OCI-LY7 (cell line): ENCODE measurements around the gene ZNF423.

Experiments used
- EZH2phosphoT487 ChIP-seq: fragments of 200-600 bp; sonication (generic); IDR thresholded peaks from 2 replicates; pipeline ENCODE4 v1.6.1; 2018; ENCODE audit warnings: low read depth, borderline replicate concordance, mild to moderate bottlenecking, mixed run types, antibody characterized with exemption, low read length, moderate library complexity, mixed read lengths
- TF ChIP-seq, protein P1 (sequence below): fragments of 200-600 bp; sonication (generic); conservative IDR thresholded peaks from 2 replicates; pipeline ENCODE4 v1.5.1; 2014; ENCODE audit warnings: mild to moderate bottlenecking, antibody characterized with exemption, low read length, moderate library complexity, mixed read lengths

DNA sequence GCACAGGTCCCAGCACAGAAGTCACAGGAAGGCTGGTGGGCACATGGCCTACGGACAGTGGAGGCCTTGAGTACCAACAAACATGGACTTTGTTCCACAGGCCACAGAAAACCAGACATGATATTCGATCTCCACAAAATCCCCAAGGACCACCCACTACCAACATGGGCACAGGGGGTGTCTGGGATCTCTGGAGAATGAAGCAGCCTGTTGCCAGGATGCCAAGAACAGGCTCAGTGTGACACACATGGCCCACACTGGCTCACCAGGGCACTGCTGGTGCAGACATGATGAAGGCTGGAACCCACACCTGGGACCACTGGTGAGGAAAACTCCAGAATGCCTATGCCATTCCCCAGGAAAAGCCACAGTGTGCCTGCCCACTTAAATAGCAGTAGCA, 362.1 kb downstream of the ZNF423 start:
- TF ChIP-seq, protein P1, sequence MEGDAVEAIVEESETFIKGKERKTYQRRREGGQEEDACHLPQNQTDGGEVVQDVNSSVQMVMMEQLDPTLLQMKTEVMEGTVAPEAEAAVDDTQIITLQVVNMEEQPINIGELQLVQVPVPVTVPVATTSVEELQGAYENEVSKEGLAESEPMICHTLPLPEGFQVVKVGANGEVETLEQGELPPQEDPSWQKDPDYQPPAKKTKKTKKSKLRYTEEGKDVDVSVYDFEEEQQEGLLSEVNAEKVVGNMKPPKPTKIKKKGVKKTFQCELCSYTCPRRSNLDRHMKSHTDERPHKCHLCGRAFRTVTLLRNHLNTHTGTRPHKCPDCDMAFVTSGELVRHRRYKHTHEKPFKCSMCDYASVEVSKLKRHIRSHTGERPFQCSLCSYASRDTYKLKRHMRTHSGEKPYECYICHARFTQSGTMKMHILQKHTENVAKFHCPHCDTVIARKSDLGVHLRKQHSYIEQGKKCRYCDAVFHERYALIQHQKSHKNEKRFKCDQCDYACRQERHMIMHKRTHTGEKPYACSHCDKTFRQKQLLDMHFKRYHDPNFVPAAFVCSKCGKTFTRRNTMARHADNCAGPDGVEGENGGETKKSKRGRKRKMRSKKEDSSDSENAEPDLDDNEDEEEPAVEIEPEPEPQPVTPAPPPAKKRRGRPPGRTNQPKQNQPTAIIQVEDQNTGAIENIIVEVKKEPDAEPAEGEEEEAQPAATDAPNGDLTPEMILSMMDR = no peak
- TF ChIP-seq EZH2phosphoT487 = no peak
